A549 (cell line): ENCODE measurements around the gene SLIT1. TPM values are rescaled to one million over a fixed set of nuclear protein-coding genes. Genes with fewer than 3 reads are reported as not detected.

Experiments used
- ATAC-seq, 2 experiments: fragments of 200-7000 bp in 1 of 2; fragments of >200 bp in 1 of 2; cut with Nextera tagmentation in 1 of 2; cut with Tn5 transposase in 1 of 2; 3 replicates each; pipeline versions ENCODE4 v1.8.0 to v1.9.1; 2018 to 2020; ENCODE audit warnings: mild to moderate bottlenecking in 1 of 2, moderate library complexity in 1 of 2
- CTCF ChIA-PET: fragments of 300-600 bp; sonication (Branson Sonifier 250); formaldehyde crosslinking; extraction: SDS; loops from one replicate; lab custom pipeline; 2021; ENCODE audit warnings: antibody characterized with exemption, inconsistent platforms; lab: Yijun Ruan, JAX
- POLR2A ChIA-PET: fragments of 350-600 bp; formaldehyde crosslinking; extraction: SDS; loops from one replicate; lab custom pipeline; 2021; ENCODE audit warnings: antibody characterized with exemption, inconsistent platforms; lab: Yijun Ruan, JAX
- DNase-seq, 2 experiments: peaks; one replicate each; pipeline versions ENCODE4 v3.0.0 to v3.0.0-alpha.2; 2011 to 2016; ENCODE audit warnings: low read depth in 1 of 2, low spot score in 1 of 2
- FAIRE-seq: peaks from 2 replicates; lab custom pipeline; 2011; peaks lifted over from hg19 to GRCh38; lab: Jason Lieb, UNC
- H3K27ac ChIP-seq, 2 experiments: fragments of >200 bp; sonication (Bioruptor Twin); formaldehyde crosslinking; 3 replicates each; pipeline ENCODE4 v1.5.1; 2016 to 2017
- H3K4me1 ChIP-seq: fragments of >200 bp; sonication (Bioruptor Twin); formaldehyde crosslinking; 3 replicates; pipeline ENCODE4 v1.6.1; 2016
- H3K4me2 ChIP-seq: fragments of >200 bp; sonication (Bioruptor Twin); formaldehyde crosslinking; 3 replicates; pipeline ENCODE4 v1.6.1; 2016
- H3K4me3 ChIP-seq: fragments of >200 bp; sonication (Bioruptor Twin); formaldehyde crosslinking; 3 replicates; pipeline ENCODE4 v1.5.1; 2016
- H3K9me3 ChIP-seq: fragments of >200 bp; sonication (Bioruptor Twin); formaldehyde crosslinking; 3 replicates; pipeline ENCODE4 v1.6.1; 2016
- BHLHE40 ChIP-seq: IDR thresholded peaks from 2 replicates; pipeline ENCODE4 v1.6.1; 2012; ENCODE audit warnings: low read depth, low read length, inconsistent platforms
- CHD4 ChIP-seq: fragments of 200-600 bp; sonication (generic); IDR thresholded peaks from 2 replicates; pipeline ENCODE4 v1.6.1; 2016; ENCODE audit warnings: antibody characterized with exemption, mild to moderate bottlenecking, borderline replicate concordance
- ESRRA ChIP-seq: fragments of 150-350 bp; IDR thresholded peaks from 2 replicates; pipeline ENCODE4 v1.6.1; 2014; ENCODE audit warnings: mild to moderate bottlenecking, low read length, borderline replicate concordance
- FOSB ChIP-seq: fragments of 250-450 bp; sonication (Bioruptor Pico); IDR thresholded peaks from 2 replicates; pipeline ENCODE4 v1.5.0; 2020; ENCODE audit warnings: mild to moderate bottlenecking, moderate library complexity
- HOXB13 ChIP-seq: fragments of 250-450 bp; sonication (Bioruptor Pico); IDR thresholded peaks from 2 replicates; pipeline ENCODE4 v1.5.0; 2020; ENCODE audit warnings: low read depth, mild to moderate bottlenecking, moderate library complexity
- HOXB5 ChIP-seq: fragments of 250-450 bp; sonication (Bioruptor Pico); IDR thresholded peaks from 2 replicates; pipeline ENCODE4 v1.5.0; 2020; ENCODE audit warnings: mild to moderate bottlenecking, moderate library complexity
- JUNB ChIP-seq: fragments of >200 bp; sonication (Bioruptor Twin); formaldehyde crosslinking; IDR thresholded peaks from 2 replicates; pipeline ENCODE4 v1.6.1; 2016
- MAFK ChIP-seq: fragments of 450-650 bp; IDR thresholded peaks from 2 replicates; pipeline ENCODE4 v1.6.1; 2014; ENCODE audit not compliant: partially characterized antibody
- NPAS2 ChIP-seq: fragments of 250-450 bp; sonication (Bioruptor Pico); IDR thresholded peaks from 2 replicates; pipeline ENCODE4 v1.8.0; 2022; ENCODE audit warnings: mild to moderate bottlenecking, moderate library complexity, borderline replicate concordance
- NR3C1 ChIP-seq: fragments of >200 bp; sonication (Bioruptor Twin); formaldehyde crosslinking; IDR thresholded peaks from 3 replicates; pipeline ENCODE4 v1.6.1; 2017
- POLR2A ChIP-seq: IDR thresholded peaks from 2 replicates; pipeline ENCODE4 v1.6.1; 2012; ENCODE audit warnings: mild to moderate bottlenecking, low read length
- POLR2AphosphoS2 ChIP-seq: conservative IDR thresholded peaks from 2 replicates; pipeline ENCODE4 v1.6.1; 2012; ENCODE audit warnings: low read length, improper control_type of control experiment, inconsistent platforms
- RAD21 ChIP-seq, 2 experiments: fragments of >200 bp in 1 of 2; sonication (Bioruptor Twin) in 1 of 2; formaldehyde crosslinking in 1 of 2; IDR thresholded peaks in 1 of 2; conservative IDR thresholded peaks in 1 of 2; 2 replicates in 1 of 2; 3 replicates in 1 of 2; pipeline ENCODE4 v1.6.1; 2012 to 2018; ENCODE audit warnings: inconsistent platforms in 1 of 2
- RARB ChIP-seq: fragments of 250-450 bp; sonication (Bioruptor Pico); IDR thresholded peaks from 2 replicates; pipeline ENCODE4 v1.8.0; 2021; ENCODE audit warnings: mild to moderate bottlenecking, moderate library complexity
- RFX5 ChIP-seq: fragments of 450-650 bp; IDR thresholded peaks from 2 replicates; pipeline ENCODE4 v1.7.1; 2014; ENCODE audit warnings: antibody characterized with exemption, mild to moderate bottlenecking, moderate library complexity
- SMC3 ChIP-seq: fragments of >200 bp; sonication (Bioruptor Twin); formaldehyde crosslinking; IDR thresholded peaks from 3 replicates; pipeline ENCODE4 v1.6.1; 2018; ENCODE audit warnings: inconsistent platforms
- TP53 ChIP-seq: fragments of 250-450 bp; sonication (Bioruptor Pico); IDR thresholded peaks from 2 replicates; pipeline ENCODE4 v1.5.0; 2021; ENCODE audit warnings: mild to moderate bottlenecking, moderate library complexity
- ZNF302 ChIP-seq: fragments of 250-450 bp; sonication (Bioruptor Pico); IDR thresholded peaks from 2 replicates; pipeline ENCODE4 v1.9.0; 2021; ENCODE audit warnings: inconsistent platforms, mild to moderate bottlenecking, moderate library complexity
- ZSCAN20 ChIP-seq: fragments of 250-450 bp; sonication (Bioruptor Pico); IDR thresholded peaks from 2 replicates; pipeline ENCODE4 v1.8.0; 2022; ENCODE audit warnings: mild to moderate bottlenecking, moderate library complexity
- WGBS: methylation state at CpG from one replicate; pipeline ENCODE4 v1.1.6; 2017; ENCODE audit errors: missing lambda C conversion rate; 5-methylcytosine and 5-hydroxymethylcytosine counted together
- polyA plus RNA-seq, 4 experiments: library from polyadenylated mRNA; depleted of rRNA in 3 of 4; stranded (reverse); fragments of >200 nt; fragmentation: RNase III in 1 of 4; extraction: RNeasy Plus Mini Kit Qiagen cat#74134 plus additional on column Dnase treatment in 1 of 4; gene quantifications; 2 replicates in 3 of 4; 3 replicates in 1 of 4; pipeline ENCODE4 v1.2.3, GENCODE V29; 2011 to 2017
- TF ChIP-seq, protein P1 (sequence below): fragments of >200 bp; sonication (Bioruptor Twin); formaldehyde crosslinking; IDR thresholded peaks from 2 replicates; pipeline ENCODE4 v1.6.1; 2016
- TF ChIP-seq, protein P2 (sequence below): fragments of >200 bp; sonication (Bioruptor Twin); formaldehyde crosslinking; IDR thresholded peaks from 3 replicates; pipeline ENCODE4 v1.6.1; 2016
- TF ChIP-seq, protein P3 (sequence below): IDR thresholded peaks from 2 replicates; pipeline ENCODE4 v1.6.1; 2012; ENCODE audit warnings: low read depth, borderline replicate concordance

Gene SLIT1
- polyA plus RNA-seq, 2 of the 4 experiments (the other 2 are of a cell fraction), result 0.05 to 0.09 TPM

DNA sequence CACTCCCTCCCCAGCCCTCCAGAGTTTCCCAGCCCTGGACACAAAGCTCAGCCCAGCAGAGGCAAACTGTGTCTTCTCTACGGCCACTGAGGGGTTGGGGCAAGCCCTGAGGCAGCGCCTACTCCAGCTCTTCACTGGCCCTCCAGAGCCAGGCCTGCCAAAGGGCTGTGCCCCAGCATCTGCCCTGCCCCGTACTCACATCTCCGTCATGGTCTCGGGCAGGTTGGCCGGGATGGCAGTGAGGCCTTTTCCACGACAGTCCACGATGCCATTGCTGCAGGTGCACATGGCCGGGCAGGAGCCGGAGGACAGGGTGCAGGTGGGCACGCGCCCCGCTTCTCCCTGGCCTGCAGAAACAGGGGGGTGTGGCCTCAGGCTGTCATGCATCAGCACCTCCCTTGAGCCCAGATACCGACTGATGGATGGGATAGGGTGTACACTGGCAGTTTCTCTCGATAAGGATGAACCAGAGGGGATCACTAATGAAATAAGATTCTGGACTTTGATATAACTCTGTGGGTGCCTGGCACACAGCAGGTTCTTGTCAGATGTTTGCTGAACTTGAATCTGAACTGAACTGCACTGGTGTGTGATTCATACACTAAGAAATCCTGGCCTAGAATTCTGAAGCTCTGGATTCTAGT lies 125.2 kb downstream of the SLIT1 start:
- no peak for TF ChIP-seq TP53 (CRISPR knock-in tag)
- no peak for TF ChIP-seq SMC3
- no peak for TF ChIP-seq MAFK
- TF ChIP-seq POLR2AphosphoS2, result no peak
- TF ChIP-seq HOXB13 (CRISPR knock-in tag), result no peak
- TF ChIP-seq RAD21 (conservative IDR thresholded peaks at IDR 0.05 in 1 of 2, IDR thresholded peaks at IDR 0.05 in 1 of 2), result no peak
- TF ChIP-seq RARB (CRISPR knock-in tag), result no peak
- TF ChIP-seq, protein P1, sequence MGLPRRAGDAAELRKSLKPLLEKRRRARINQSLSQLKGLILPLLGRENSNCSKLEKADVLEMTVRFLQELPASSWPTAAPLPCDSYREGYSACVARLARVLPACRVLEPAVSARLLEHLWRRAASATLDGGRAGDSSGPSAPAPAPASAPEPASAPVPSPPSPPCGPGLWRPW, result no peak
- no peak for TF ChIP-seq NR3C1
- no peak for TF ChIP-seq ZNF302 (CRISPR knock-in tag)
- TF ChIP-seq CHD4, result no peak
- TF ChIP-seq RFX5, result no peak
- TF ChIP-seq, protein P2, sequence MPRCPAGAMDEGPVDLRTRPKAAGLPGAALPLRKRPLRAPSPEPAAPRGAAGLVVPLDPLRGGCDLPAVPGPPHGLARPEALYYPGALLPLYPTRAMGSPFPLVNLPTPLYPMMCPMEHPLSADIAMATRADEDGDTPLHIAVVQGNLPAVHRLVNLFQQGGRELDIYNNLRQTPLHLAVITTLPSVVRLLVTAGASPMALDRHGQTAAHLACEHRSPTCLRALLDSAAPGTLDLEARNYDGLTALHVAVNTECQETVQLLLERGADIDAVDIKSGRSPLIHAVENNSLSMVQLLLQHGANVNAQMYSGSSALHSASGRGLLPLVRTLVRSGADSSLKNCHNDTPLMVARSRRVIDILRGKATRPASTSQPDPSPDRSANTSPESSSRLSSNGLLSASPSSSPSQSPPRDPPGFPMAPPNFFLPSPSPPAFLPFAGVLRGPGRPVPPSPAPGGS, result no peak
- TF ChIP-seq ZSCAN20 (CRISPR knock-in tag), result no peak
- TF ChIP-seq BHLHE40, result no peak
- TF ChIP-seq, all 56 proteins: peak for 0
- H3K9me3 ChIP-seq, result no peaks in the 10 kb centered on the region
- no peak for FAIRE-seq
- POLR2A ChIA-PET, result no interaction called here
- no peak for ATAC-seq
- CTCF ChIA-PET, result interaction anchor here (0.6 to 4.8 kb wide), 5 partner anchors 12 to 150 kb away, joined by 3 to 33 read pairs (median 5); no protein-coding TSS in a partner anchor
- no peak for DNase-seq
- H3K4me1 ChIP-seq, result peaks cover 18% of the 10 kb centered on the region
- 75% methylated on average over 15 of the region's 15 CpGs for WGBS
- H3K4me2 ChIP-seq, result no peak overlapping the region
- H3K4me3 ChIP-seq, result no peak overlapping the region
- no peak overlapping the region for H3K27ac ChIP-seq

DNA sequence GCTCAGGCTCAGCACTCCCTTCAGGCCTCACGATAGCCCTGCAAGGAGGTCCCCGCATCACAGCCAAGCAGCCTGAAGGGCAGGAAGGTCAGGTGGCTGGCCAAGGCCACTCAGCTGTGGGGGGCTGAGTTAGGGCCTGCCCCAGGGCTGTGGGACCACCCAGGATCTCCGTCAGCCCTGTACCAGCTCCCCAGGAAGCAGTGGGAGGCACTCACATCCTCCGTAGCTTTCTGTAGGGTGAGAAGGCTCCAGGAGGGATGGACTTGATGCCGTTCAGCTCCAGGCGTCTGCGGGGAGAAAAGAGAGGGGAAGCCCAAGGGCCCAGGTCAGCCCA lies 125.9 kb downstream of the SLIT1 start:
- Histone ChIP-seq H3K4me2 (no peak overlapping the region), H3K27ac (no peak overlapping the region), H3K4me1 (peaks cover 11% of the 10 kb centered on the region), H3K9me3 (no peaks in the 10 kb centered on the region), H3K4me3 (no peak overlapping the region)
- no peak for TF ChIP-seq HOXB5 (CRISPR knock-in tag)
- TF ChIP-seq NPAS2, result no peak
- TF ChIP-seq, protein P3, sequence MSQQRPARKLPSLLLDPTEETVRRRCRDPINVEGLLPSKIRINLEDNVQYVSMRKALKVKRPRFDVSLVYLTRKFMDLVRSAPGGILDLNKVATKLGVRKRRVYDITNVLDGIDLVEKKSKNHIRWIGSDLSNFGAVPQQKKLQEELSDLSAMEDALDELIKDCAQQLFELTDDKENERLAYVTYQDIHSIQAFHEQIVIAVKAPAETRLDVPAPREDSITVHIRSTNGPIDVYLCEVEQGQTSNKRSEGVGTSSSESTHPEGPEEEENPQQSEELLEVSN, result no peak
- TF ChIP-seq ESRRA, result no peak
- no peak for TF ChIP-seq POLR2A
- no peak for TF ChIP-seq JUNB
- no peak for TF ChIP-seq FOSB (CRISPR knock-in tag)
- CTCF ChIA-PET, result interaction anchor here (0.6 to 4.8 kb wide), 5 partner anchors 13 to 136 kb away, joined by 3 to 33 read pairs (median 5); no protein-coding TSS in a partner anchor
- POLR2A ChIA-PET, result no interaction called here
- WGBS, result 83% methylated on average over 6 of the region's 7 CpGs
- FAIRE-seq, result no peak
- DNase-seq, result no peak
- peak in 1 of 2 experiments; percentile 20; a peak in 2 of 6 replicates for ATAC-seq
